ENCODE data around the gene THAP3. TPM values are rescaled to one million over a fixed set of nuclear protein-coding genes. Genes with fewer than 3 reads are reported as not detected.

THAP3 gene
- total and polyA plus RNA-seq, 9 of the 15 experiments (the other 6 are each of a cell fraction or from before 2014, with no cell fraction given): 1.9 to 31.2 (median 18.2) TPM

DNA sequence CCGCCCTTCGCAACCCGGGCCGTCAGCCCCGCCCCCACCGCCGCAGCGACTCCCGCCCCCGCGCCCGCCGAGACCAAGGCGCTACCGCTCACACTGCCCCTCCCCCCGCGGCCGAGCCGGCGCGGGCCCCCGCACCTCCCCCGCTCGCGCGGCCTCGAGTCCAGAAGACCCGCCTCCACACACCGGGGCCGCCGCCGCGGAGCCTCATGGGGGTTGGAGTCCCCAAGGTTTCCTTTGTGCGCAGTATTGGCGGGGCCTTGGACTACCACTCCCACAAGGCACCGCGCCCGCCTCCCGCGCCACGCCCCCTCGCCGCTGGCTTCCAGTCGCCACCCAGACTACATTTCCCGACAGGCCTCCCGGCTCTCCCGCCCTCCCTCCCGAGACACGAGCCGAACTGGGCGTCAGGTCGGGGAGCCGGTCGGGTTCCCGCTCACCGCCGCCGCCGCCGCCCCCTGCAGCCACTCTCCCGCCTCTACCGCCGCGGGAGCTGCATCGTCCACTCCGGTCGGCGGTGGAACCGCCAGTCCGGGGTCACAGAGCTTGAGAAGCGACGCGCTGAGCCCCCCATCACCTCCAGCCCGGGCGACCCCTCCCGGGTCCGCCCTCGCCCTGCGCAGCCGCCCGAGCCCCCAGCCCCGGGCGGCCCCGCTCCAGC is 11.2 kb upstream of the THAP3 start, which contains the start of gene PHF13 (continued):
- TF ChIP-seq, protein P1, sequence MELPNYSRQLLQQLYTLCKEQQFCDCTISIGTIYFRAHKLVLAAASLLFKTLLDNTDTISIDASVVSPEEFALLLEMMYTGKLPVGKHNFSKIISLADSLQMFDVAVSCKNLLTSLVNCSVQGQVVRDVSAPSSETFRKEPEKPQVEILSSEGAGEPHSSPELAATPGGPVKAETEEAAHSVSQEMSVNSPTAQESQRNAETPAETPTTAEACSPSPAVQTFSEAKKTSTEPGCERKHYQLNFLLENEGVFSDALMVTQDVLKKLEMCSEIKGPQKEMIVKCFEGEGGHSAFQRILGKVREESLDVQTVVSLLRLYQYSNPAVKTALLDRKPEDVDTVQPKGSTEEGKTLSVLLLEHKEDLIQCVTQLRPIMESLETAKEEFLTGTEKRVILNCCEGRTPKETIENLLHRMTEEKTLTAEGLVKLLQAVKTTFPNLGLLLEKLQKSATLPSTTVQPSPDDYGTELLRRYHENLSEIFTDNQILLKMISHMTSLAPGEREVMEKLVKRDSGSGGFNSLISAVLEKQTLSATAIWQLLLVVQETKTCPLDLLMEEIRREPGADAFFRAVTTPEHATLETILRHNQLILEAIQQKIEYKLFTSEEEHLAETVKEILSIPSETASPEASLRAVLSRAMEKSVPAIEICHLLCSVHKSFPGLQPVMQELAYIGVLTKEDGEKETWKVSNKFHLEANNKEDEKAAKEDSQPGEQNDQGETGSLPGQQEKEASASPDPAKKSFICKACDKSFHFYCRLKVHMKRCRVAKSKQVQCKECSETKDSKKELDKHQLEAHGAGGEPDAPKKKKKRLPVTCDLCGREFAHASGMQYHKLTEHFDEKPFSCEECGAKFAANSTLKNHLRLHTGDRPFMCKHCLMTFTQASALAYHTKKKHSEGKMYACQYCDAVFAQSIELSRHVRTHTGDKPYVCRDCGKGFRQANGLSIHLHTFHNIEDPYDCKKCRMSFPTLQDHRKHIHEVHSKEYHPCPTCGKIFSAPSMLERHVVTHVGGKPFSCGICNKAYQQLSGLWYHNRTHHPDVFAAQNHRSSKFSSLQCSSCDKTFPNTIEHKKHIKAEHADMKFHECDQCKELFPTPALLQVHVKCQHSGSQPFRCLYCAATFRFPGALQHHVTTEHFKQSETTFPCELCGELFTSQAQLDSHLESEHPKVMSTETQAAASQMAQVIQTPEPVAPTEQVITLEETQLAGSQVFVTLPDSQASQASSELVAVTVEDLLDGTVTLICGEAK (IDR thresholded peaks at IDR 0.05): 0 out of 2 replicates have a peak, but pooled peaks have one; percentile 28
- TF ChIP-seq, protein P1 (CRISPR knock-in tag; IDR thresholded peaks at IDR 0.05): no peak
- TF ChIP-seq MCM7 (IDR thresholded peaks at IDR 0.05) (no peak), CHD1 (IDR thresholded peaks at IDR 0.05; ENCODE audit: low read length) (no peak), E2F3 (CRISPR knock-in tag; IDR thresholded peaks at IDR 0.05) (peak; percentile 94), ZNF282 (CRISPR knock-in tag; IDR thresholded peaks at IDR 0.05) (peak; percentile 14; the same call in 1 of the 2 replicates), ZNF354B (CRISPR knock-in tag; IDR thresholded peaks at IDR 0.05) (no peak), RCOR1 (IDR thresholded peaks at IDR 0.05; ENCODE audit: borderline replicate concordance in 1 of 2, low read depth in 2 of 2, low read length in 2 of 2) (peak in 1 of 2 experiments; percentile 41; a peak in 1 of 4 replicates), ZNF311 (CRISPR knock-in tag; IDR thresholded peaks at IDR 0.05) (no peak), NCOR1 (IDR thresholded peaks at IDR 0.05) (peak; percentile 6; the same call in 1 of the 2 replicates), ZNF143 (CRISPR knock-in tag; IDR thresholded peaks at IDR 0.05) (peak; percentile 98), FOXJ3 (CRISPR knock-in tag; IDR thresholded peaks at IDR 0.05) (no peak), MEIS2 (IDR thresholded peaks at IDR 0.05; ENCODE audit: partially characterized antibody) (no peak), NFE2 (IDR thresholded peaks at IDR 0.05; ENCODE audit: low read depth) (no peak), STAT5B (CRISPR knock-in tag; IDR thresholded peaks at IDR 0.05) (no peak), SNIP1 (IDR thresholded peaks at IDR 0.05; ENCODE audit: low read depth) (no peak)
- TF ChIP-seq, protein P2, sequence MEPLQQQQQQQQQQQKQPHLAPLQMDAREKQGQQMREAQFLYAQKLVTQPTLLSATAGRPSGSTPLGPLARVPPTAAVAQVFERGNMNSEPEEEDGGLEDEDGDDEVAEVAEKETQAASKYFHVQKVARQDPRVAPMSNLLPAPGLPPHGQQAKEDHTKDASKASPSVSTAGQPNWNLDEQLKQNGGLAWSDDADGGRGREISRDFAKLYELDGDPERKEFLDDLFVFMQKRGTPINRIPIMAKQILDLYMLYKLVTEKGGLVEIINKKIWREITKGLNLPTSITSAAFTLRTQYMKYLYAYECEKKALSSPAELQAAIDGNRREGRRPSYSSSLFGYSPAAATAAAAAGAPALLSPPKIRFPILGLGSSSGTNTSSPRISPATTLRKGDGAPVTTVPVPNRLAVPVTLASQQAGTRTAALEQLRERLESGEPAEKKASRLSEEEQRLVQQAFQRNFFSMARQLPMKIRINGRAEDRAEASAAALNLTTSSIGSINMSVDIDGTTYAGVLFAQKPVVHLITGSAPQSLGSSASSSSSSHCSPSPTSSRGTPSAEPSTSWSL (CRISPR knock-in tag; IDR thresholded peaks at IDR 0.05; ENCODE audit: borderline replicate concordance): 0 out of 2 replicates have a peak, but pooled peaks have one; percentile 37
- TF ChIP-seq, protein P3, sequence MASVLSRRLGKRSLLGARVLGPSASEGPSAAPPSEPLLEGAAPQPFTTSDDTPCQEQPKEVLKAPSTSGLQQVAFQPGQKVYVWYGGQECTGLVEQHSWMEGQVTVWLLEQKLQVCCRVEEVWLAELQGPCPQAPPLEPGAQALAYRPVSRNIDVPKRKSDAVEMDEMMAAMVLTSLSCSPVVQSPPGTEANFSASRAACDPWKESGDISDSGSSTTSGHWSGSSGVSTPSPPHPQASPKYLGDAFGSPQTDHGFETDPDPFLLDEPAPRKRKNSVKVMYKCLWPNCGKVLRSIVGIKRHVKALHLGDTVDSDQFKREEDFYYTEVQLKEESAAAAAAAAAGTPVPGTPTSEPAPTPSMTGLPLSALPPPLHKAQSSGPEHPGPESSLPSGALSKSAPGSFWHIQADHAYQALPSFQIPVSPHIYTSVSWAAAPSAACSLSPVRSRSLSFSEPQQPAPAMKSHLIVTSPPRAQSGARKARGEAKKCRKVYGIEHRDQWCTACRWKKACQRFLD (CRISPR knock-in tag; IDR thresholded peaks at IDR 0.05): peak; percentile 95

Data from K562 (cell line).